Neural cell (in vitro differentiated cells): ENCODE measurements around the gene TMEM232.

Experiments
- CTCF ChIP-seq: fragments of 450-650 bp; IDR thresholded peaks from 2 replicates; pipeline ENCODE4 v1.5.1; 2014; ENCODE audit warnings: antibody characterized with exemption, mild to moderate bottlenecking, moderate library complexity; ENCODE audit not compliant: poor library complexity, severe bottlenecking
- EP300 ChIP-seq: fragments of 450-650 bp; conservative IDR thresholded peaks from 2 replicates; pipeline ENCODE4 v1.6.1; 2014; ENCODE audit warnings: antibody characterized with exemption, mild to moderate bottlenecking, moderate library complexity; ENCODE audit not compliant: poor library complexity, severe bottlenecking
- EZH2 ChIP-seq: fragments of 200-600, 300-800 bp; shearing (Covaris generic), sonication (generic); IDR thresholded peaks from 2 replicates; pipeline ENCODE4 v1.6.1; 2014; ENCODE audit warnings: antibody characterized with exemption, low read length, borderline replicate concordance, mild to moderate bottlenecking; ENCODE audit not compliant: insufficient read depth, poor library complexity, severe bottlenecking
- POLR2AphosphoS5 ChIP-seq: IDR thresholded peaks from 2 replicates; pipeline ENCODE4 v1.6.1; 2012
- REST ChIP-seq: IDR thresholded peaks from 2 replicates; pipeline ENCODE4 v1.6.1; 2012; ENCODE audit warnings: borderline replicate concordance
- SMC3 ChIP-seq: fragments of 450-650 bp; conservative IDR thresholded peaks from 2 replicates; pipeline ENCODE4 v1.6.1; 2014; ENCODE audit warnings: antibody characterized with exemption, mild to moderate bottlenecking, moderate library complexity; ENCODE audit not compliant: poor library complexity
- TAF1 ChIP-seq: IDR thresholded peaks from 2 replicates; pipeline ENCODE4 v1.6.1; 2012; ENCODE audit warnings: low read depth

- no peak for TF ChIP-seq TAF1
- no peak for TF ChIP-seq CTCF
- no peak for TF ChIP-seq EZH2
- no peak for TF ChIP-seq REST
- no peak for TF ChIP-seq EP300
- no peak for TF ChIP-seq POLR2AphosphoS5
- no peak for TF ChIP-seq SMC3
Measured at GRCh38 chr5:110514030-110514429, 212.4 kb downstream of the TMEM232 start.
